Large intestine (tissue), 3 donors: ENCODE measurements around the gene A1BG. TPM values are rescaled to one million over a fixed set of nuclear protein-coding genes. Genes with fewer than 3 reads are reported as not detected.
"Not testable (repeated sequence)": the region's sequence is repeated elsewhere in the genome, so short reads cannot be mapped to it uniquely, and the experiment has no call there.

Experiments used
- DNase-seq, 2 donors: peaks; one replicate each; pipeline versions ENCODE4 v3.0.0 to v3.0.0-alpha.2; 2013
- H3K27ac ChIP-seq: one replicate; pipeline ENCODE4 v1.5.1; 2013; ENCODE audit warnings: low read length
- H3K27me3 ChIP-seq: 2 replicates; pipeline ENCODE4 v1.6.1; 2013; ENCODE audit warnings: low read length; ENCODE audit not compliant: control insufficient read depth, insufficient read depth
- H3K36me3 ChIP-seq: 2 replicates; pipeline ENCODE4 v1.6.1; 2013; ENCODE audit warnings: low read length; ENCODE audit not compliant: control insufficient read depth, insufficient read depth
- H3K4me1 ChIP-seq: one replicate; pipeline ENCODE4 v1.6.1; 2013; ENCODE audit warnings: low read length; ENCODE audit not compliant: control insufficient read depth, insufficient read depth
- H3K4me3 ChIP-seq: one replicate; pipeline ENCODE4 v1.5.1; 2013; ENCODE audit warnings: low read length
- H3K9me3 ChIP-seq: one replicate; pipeline ENCODE4 v1.6.1; 2013; ENCODE audit warnings: mild to moderate bottlenecking, low read depth, low read length, moderate library complexity; ENCODE audit not compliant: control insufficient read depth
- WGBS: methylation state at CpG from one replicate; pipeline ENCODE4 v1.1.5; 2013; ENCODE audit warnings: low lambda C conversion rate; ENCODE audit not compliant: insufficient coverage; 5-methylcytosine and 5-hydroxymethylcytosine counted together
- polyA plus RNA-seq: library from polyadenylated mRNA; unstranded; fragments of 120-200 nt; gene quantifications from one replicate; pipeline ENCODE4 v1.2.1, GENCODE V29; 2013

The A1BG gene
- polyA plus RNA-seq, 1 donor, result 1.8 TPM

DNA sequence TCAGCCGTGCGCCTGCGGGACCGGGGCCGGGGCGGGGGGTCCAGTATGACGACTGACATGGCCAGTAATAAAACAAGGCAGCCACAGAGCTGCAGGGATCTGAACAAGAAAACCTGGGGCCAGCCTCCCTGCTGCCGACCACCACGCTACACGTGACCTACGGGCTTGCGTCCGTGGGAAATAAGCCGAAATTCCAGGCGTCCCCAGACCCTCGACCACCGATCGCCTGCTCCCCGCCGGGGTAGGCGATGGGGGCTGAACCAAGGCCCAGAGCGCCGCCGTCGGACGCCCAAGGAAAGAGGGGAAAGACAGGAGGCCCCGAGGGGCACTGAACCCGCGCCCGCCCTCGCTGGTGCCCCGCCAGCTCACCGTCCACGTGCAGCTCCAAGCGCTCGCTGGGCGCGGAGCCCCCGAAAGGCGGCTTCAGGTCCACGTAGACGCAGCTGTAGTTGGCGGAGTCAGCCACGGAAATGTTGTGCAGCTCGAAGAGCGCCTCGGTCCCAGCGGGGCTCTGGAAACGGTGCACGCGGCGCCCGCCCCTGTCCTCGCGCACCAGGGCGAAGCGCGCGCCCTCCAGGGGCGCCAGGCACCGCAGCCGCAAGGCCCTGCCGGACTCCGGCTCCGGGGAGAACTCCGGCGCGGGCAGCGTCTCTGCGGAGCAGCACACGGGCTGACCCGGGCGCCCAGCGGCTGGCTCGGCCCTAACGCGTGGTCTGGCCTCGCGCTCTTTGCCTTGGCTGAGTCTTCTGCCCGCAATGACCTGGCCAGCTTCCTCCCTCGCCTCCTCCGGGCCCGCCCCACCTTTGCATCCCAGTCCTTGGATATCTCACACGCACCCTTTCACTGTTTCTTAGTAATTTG, 3.1 kb downstream of the A1BG start:
- 10% methylated on average over 4 of the region's 84 CpGs for WGBS
- H3K27me3 ChIP-seq, result peaks cover 91% of the 10 kb centered on the region
- DNase-seq, result peak in 1 of 2 donors; percentile 27
- H3K27ac ChIP-seq, result no peak overlapping the region
- no peaks in the 10 kb centered on the region for H3K36me3 ChIP-seq
- peaks cover 11% of the 10 kb centered on the region for H3K4me1 ChIP-seq
- peaks cover 21% of the 10 kb centered on the region for H3K9me3 ChIP-seq
- no peak overlapping the region for H3K4me3 ChIP-seq

DNA sequence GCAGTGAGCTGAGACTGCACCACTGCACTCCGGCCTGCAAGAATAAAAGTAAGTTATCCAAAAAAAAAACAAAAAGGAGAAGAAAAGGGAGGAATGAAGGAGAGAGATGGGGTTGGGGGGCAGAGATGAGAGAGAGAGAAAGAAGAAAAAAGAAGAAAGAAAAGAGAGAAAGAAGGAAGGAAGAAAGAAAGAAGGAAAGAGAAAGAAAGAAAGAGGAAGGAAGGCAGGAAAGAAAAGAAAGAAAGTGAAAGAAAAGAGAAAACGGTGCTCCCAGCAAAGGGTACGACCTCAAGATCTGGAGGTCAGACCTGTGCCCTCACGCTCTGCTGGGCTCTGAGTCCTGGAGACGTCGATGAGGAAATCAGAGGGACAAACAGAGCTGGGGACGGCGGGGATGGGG, 3.7 kb downstream of the A1BG start:
- DNase-seq, result no peak
- Histone ChIP-seq H3K4me3 (no peak overlapping the region), H3K9me3 (peaks cover 21% of the 10 kb centered on the region), H3K27me3 (peaks cover 89% of the 10 kb centered on the region), H3K36me3 (no peaks in the 10 kb centered on the region), H3K4me1 (peaks cover 11% of the 10 kb centered on the region), H3K27ac (no peak overlapping the region)
- 51% methylated on average over 3 of the region's 8 CpGs for WGBS

DNA sequence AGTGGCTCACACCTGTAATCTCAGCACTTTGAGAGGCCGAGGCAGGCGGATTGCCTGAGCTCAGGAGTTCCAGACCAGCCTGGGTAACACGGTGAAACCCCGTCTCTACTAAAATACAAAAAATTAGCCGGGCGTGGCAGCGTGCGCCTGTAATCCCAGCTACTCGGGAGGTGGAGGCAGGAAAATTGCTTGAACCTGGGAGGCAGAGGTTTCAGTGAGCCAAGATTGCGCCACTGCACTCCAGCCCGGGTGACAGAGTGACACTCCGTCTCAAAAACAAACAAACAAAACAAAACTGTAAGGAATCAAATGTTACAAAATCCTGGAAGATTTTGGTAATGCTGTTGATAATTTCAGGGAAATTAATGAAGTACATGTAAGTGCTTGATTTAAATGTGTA, 5.2 kb downstream of the A1BG start:
- not testable (repeated sequence) for H3K4me3 ChIP-seq, H3K36me3 ChIP-seq, DNase-seq, H3K27ac ChIP-seq
- Histone ChIP-seq H3K4me1 (peaks cover 11% of the 10 kb centered on the region), H3K27me3 (peaks cover 76% of the 10 kb centered on the region), H3K9me3 (peaks cover 21% of the 10 kb centered on the region)
- WGBS, result 58% methylated on average over 2 of the region's 12 CpGs

GRCh38 chr19:58346961-58347929, 6.0 kb downstream of the A1BG start:
- peaks cover 11% of the 10 kb centered on the region for H3K4me1 ChIP-seq
- H3K9me3 ChIP-seq, result peaks cover 21% of the 10 kb centered on the region
- peak overlapping the region; percentile 31 for H3K4me3 ChIP-seq
- no peak overlapping the region for H3K27ac ChIP-seq
- no CpG with 5 or more reads among the region's 82 CpGs for WGBS
- no peaks in the 10 kb centered on the region for H3K36me3 ChIP-seq
- H3K27me3 ChIP-seq, result peaks cover 67% of the 10 kb centered on the region
- DNase-seq, result peak in 1 of 2 donors; percentile 41

- DNase-seq, result no peak
- Histone ChIP-seq H3K4me3 (no peak overlapping the region), H3K4me1 (peaks cover 7% of the 10 kb centered on the region), H3K36me3 (no peaks in the 10 kb centered on the region), H3K27me3 (peaks cover 52% of the 10 kb centered on the region), H3K9me3 (peaks cover 13% of the 10 kb centered on the region), H3K27ac (no peak overlapping the region)
- 83% methylated on average over 1 of the region's 5 CpGs for WGBS
These were observed 7.7 kb downstream of the A1BG start for GRCh38 chr19:58345558-58345957.

DNA sequence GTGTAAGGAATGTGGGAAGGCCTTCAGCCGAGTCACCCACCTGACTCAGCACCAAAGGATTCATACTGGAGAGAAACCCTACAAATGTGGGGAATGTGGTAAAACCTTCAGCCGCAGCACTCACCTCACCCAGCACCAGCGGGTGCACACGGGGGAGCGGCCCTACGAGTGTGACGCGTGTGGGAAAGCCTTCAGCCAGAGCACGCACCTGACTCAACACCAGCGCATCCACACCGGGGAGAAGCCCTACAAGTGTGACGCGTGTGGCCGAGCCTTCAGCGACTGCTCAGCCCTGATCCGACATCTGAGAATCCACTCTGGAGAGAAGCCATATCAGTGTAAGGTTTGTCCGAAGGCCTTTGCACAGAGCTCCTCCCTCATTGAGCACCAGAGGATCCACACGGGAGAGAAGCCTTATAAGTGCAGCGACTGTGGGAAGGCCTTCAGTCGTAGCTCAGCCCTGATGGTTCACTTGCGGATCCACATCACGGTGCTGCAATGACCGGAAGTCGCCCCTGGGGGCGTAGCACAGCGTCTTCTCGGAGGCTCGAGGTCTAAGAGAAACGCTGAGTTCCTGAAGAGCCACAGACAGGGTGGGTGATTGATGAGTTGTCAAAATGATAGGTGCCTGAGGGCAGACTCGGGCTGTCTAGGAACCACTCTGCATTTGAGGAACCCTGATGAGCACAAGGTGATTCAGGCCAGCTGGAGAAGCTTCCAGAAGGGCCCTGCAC, 14.3 kb downstream of the A1BG start:
- H3K9me3 ChIP-seq, result peaks cover 4% of the 10 kb centered on the region
- no peaks in the 10 kb centered on the region for H3K4me1 ChIP-seq
- no CpG with 5 or more reads among the region's 30 CpGs for WGBS
- no peak overlapping the region for H3K4me3 ChIP-seq
- no peaks in the 10 kb centered on the region for H3K27me3 ChIP-seq
- H3K36me3 ChIP-seq, result peaks cover 47% of the 10 kb centered on the region
- DNase-seq, result no peak
- no peak overlapping the region for H3K27ac ChIP-seq

DNA sequence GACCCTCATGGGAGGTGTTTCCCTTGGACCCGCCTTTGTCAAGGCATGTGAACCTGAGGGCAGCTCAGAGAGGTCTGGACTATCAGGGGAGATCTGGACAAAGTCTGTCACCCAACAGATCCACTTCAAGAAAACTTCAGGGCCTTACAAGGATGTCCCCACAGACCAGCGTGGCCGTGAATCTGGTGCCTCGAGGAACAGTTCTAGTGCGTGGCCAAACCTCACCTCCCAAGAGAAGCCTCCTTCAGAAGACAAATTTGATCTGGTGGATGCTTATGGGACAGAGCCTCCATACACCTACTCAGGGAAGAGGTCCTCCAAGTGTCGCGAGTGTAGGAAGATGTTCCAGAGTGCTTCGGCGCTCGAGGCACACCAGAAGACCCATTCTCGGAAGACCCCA, 15.0 kb downstream of the A1BG start:
- no peak for DNase-seq
- WGBS, result no CpG with 5 or more reads among the region's 11 CpGs
- no peak overlapping the region for H3K4me3 ChIP-seq
- no peaks in the 10 kb centered on the region for H3K27me3 ChIP-seq
- H3K27ac ChIP-seq, result no peak overlapping the region
- H3K9me3 ChIP-seq, result peaks cover 4% of the 10 kb centered on the region
- no peaks in the 10 kb centered on the region for H3K4me1 ChIP-seq
- peaks cover 47% of the 10 kb centered on the region for H3K36me3 ChIP-seq

GRCh38 chr19:58336820-58337219, 16.5 kb downstream of the A1BG start:
- DNase-seq, result no peak
- Histone ChIP-seq H3K9me3 (peaks cover 4% of the 10 kb centered on the region), H3K27ac (no peak overlapping the region), H3K27me3 (no peaks in the 10 kb centered on the region), H3K36me3 (peaks cover 47% of the 10 kb centered on the region), H3K4me1 (no peaks in the 10 kb centered on the region), H3K4me3 (no peak overlapping the region)
- no CpG with 5 or more reads among the region's 4 CpGs for WGBS

- no peak for DNase-seq
- Histone ChIP-seq H3K36me3 (peaks cover 47% of the 10 kb centered on the region), H3K4me3 (no peak overlapping the region), H3K27ac (no peak overlapping the region), H3K9me3 (peaks cover 4% of the 10 kb centered on the region), H3K27me3 (no peaks in the 10 kb centered on the region), H3K4me1 (no peaks in the 10 kb centered on the region)
- WGBS, result no CpG with 5 or more reads among the region's 1 CpG
These were observed 17.1 kb downstream of the A1BG start for GRCh38 chr19:58336216-58336615.

DNA sequence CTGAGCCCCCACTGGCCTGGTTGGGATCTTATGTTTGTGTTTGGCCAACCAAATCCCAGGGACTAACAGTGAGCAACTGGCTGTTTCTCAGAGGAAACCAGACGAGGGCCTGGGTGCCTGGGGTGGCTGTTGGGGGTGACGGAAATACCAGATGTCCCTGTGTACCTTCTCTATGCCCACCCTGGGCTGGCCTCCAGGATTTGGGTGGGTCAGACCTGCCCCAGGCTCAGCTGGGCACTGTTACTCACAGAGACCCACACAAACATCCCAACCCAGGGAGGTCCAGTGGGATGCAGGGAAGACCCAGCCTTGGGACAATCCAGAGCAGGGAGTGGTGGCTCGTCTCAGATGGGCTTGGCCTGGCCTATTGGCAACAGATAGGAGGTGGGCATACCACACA, 17.7 kb downstream of the A1BG start:
- Histone ChIP-seq H3K9me3 (peaks cover 4% of the 10 kb centered on the region), H3K36me3 (peaks cover 47% of the 10 kb centered on the region), H3K4me3 (no peak overlapping the region), H3K27me3 (no peaks in the 10 kb centered on the region), H3K4me1 (no peaks in the 10 kb centered on the region), H3K27ac (no peak overlapping the region)
- WGBS, result no CpG with 5 or more reads among the region's 3 CpGs
- no peak for DNase-seq
